ENCODE results near the gene STK10.
"Not testable (repeated sequence)": the region's sequence is repeated elsewhere in the genome, so short reads cannot be mapped to it uniquely, and the experiment has no call there.

STK10 gene

DNA sequence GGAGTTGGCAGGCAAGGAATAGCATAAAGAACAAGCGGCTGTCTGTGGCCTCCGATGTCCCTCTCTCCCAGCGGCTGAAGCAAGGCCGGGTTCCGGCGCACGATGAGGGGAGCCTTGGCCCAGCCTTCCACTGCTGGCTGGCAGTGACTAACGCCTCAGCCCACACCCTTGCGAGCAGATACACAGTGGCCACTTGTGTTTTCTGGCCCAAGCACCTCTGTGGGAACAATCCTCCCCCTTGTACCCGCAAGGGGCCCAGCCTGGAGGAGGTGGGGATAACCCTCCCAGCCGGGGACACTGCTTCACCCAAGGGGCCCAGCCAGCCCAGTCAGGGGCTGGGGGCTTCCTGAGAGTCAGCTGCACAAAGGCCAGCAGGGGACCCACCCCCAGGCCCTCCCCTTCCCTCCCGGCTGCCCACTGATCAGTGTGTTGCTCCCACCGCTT lies 23.2 kb downstream of the STK10 start:
- DNase-seq, result no peak

DNA sequence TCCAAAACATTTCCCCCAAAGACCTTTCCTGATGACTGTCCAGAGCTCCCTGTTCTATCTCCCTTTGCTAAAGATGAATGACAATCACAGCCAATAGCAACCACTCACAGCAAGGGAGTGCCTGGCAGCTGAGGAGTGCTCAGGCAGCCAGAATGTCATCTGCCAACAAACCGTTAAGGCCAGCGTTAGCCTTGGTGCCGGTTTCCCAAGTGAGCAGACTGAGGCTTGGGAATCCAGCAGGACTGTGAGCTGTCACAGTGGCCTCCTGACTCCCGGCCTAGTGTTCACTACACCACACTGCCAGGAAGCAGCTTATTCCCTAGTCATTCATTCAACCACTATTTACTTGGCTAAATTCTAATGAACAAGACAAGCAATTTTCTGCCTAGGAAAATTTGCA lies 24.7 kb downstream of the STK10 start:
- DNase-seq, result no peak

DNA sequence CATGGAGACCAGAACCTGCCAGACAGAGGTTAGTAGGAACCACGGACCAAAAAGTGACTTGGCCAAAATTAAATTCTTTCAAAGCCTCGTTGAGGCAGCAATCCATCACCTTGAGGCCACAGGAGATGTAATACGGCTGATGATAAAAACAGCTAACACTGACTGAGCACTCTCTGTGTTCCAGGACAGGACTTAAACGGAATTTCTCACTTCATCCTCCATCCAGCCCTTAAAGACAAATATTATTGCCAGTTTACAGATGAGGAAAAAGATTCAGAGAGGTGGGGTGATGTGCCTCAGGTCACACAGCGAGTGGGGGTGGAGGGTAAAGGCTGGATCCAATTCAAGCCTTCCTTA lies 25.1 kb downstream of the STK10 start:
- no peak for DNase-seq

DNA sequence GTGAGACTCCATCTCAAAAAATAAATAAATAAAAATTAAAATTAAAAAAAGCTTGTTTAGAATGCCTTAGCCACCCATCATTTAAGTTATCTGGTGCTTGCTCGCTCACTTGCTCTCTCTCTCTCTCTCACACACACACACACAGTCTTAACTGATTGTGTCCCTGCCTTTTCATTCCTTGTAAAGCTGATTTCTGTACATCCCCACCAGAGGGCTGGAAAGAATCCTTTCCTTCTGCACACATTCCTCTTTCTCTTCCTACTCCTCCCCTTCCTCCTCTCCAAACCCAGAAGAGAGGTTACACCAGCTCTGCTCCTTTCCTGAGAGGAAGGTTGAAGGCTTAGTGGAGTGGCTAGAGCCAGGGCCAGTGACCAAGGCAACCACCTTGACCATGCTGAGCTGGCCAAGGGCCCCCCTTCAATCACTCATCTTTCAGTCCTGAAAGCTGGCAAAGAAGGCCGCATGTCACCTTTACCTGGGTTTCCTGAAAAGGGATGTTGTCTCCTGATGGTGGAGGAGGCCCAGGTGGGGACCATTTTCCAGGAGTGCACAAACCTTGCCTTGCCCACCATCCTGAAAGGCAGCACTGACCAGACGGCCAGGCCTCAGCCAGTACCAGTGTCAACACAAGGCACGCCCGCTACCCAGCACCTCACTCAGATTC lies 25.6 kb downstream of the STK10 start:
- DNase-seq, result no peak

DNA sequence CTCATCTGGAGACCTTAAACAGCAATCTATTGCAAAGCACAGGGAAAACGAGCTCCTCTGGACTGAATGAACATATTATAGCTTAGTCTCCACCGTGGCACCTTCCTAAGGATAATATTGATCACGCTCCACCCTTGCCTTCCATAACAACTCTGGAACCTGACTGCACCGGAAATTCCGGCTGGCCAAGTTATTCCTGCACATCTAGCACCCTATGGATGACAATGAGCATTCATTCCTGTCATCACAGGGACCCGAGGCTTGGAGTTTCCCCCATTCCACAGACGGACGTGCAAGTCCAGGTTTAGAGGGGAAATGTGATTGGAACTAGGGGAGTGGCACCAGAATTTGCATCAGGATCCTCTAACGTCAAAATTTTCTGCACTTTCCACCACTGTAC lies 27.5 kb downstream of the STK10 start:
- no peak for DNase-seq

DNA sequence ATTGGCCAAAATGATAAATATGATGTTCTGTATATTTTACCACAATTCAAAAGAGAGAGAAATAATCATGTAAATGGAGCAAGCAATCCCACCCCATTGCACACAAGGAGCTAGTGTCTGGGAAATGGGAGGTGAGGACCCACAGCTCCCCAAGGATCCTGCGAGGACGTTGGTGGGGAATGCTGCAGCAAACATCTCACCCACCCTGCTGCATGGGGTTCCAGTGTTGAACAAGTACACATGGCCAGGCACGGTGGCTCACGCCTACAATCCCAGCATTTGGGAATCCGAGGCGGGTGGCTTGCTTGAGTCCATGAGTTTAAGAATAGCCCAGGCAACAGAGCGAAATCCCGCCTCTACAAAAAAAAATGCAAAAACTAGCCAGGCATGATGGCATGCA lies 29.0 kb downstream of the STK10 start:
- no peak for DNase-seq

DNA sequence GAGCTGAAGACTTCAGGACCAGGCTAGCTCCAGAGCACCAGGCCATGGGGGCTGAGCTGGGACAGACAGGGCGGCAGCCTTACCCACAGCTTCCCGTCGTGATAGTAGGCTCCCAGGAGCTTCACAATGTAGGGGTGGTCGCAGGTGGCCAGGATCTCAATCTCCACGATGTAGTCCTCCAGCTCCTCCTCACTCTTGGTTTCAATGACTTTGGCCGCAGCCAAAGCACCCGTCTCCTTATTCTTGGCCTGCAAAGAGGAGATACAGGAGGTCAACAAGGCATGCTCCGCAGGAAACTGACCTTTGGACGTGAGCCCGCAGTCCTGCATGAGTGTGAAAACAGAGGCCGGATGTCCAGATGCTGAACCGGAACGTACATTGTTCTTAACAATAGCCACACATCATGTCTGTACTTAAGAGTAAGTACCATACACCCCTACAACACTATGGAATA lies 31.5 kb downstream of the STK10 start:
- DNase-seq, result no peak

DNA sequence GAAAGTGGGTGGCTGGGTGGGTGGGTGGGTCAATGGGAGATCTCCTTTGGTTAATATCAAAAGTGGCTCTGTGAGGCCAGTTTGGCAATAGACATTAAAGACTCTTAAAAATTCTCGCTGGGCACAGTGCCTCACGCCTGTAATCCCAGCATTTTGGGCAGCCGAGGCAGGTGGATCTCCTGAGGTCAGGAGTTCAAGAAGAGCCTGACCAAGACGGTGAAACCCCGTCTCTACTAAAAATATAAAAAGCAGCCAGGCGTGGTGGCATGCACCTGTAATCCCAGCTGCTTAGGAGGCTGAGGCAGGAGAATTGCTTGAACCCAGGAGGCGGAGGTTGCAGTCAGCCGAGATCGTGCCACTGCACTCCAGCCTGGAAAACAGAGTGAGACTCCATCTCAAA lies 32.9 kb downstream of the STK10 start:
- not testable (repeated sequence) for DNase-seq

DNA sequence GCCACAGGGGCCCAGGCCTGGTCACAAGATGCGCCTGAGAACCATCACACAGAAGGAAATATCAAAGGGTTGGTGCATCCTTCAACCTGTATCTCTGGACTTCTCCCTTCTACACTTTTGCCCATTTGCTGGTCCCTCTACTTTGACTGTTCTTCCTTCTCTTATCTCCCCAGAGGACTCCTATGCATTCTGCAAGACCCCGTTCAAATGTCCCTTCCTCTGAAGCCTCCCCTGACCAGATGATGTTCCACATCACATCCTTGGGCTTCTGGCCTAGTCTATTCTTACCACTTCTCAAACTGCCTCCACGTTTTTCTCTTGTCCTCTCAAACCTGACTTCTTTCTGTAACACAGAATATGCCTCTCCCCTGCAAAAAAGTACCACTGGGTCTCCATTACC lies 34.3 kb downstream of the STK10 start:
- no peak for DNase-seq

DNA sequence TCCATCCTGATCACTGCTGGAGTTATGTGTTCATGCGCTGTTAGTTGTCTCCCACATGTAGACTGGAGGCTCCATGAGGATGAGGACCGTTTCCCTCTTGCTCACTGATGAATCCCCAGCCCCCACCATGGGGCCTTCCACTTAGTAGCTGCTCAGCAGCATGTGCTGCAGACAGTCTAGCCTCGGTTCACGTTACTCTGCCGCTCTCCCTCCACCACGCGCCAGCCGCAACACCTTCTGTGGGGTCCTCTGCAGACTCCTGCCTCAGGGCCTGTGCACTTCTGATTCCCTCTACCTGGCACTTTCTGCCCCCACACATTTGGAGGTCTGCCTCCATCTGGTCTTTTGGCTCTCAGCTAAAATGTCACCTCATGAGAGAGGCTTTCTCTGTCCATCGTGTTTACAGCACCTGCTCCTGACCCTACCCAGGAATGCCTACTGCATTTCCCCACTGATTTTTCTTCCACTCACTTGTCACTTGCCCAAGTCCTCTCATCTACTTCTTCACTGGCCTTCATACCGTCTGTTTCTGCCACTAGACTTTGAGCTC lies 36.3 kb downstream of the STK10 start:
- no peak for DNase-seq

DNA sequence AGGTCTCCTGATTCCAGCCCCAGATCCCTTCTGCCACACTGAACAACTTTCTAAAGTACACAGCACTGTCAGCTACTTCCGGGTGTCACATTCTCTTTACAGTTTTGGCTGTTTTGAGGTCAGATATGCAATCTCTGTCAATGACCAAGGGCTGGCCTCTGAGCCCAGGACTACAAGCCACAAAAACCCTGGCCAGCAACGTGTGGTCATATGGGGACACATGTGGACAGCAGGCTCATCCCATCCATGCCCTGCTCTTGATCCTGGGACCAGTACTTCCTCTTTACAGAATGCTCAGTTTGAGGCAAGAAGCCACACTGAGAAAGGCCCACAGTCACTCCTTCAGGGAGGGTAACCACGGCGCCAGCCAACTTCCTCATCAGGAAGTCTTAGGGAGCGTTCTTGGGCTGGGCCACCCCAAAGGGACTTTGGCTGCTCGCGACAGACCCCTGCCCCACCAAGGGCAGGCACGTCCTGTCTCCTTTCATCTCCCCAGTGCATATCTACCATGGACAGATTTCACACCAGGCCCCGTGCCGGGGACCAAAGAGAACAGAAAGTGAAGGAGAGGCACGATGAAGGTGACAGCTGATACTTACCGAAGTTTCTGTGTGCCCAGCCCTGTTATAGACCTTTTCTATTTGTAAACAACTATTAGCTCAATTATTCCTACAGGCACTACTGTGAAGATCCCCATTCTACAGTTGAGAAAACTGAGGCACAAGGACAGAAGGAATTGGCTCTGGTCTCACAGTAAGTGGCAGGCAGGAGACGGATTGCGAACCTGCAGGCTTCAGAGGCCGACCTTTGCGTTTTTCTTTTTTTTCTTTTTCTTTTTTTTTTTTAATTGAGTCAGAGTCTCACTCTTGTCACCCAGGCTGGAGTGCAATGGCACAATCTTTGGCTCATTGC lies 37.3 kb downstream of the STK10 start:
- no peak for DNase-seq

DNA sequence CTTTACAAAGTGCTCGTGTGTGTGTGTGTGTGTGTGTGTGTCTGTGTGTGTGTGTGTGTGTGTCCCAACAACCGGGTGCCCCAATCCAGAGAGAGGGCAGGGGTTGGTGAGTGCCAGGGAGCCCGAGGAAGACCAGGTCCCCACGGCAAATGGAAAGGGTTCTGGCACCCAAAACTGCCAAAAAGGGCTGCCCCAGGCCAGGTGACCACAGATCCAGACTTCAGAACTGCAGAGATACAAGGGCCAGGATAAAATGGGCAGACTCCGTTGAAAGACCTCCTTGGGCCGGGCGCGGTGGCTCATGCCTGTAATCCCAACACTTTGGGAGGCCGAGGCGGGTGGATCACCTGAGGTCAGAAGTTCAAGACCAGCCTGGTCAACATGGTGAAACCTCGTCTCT lies 38.5 kb downstream of the STK10 start:
- DNase-seq, result not testable (repeated sequence)

DNA sequence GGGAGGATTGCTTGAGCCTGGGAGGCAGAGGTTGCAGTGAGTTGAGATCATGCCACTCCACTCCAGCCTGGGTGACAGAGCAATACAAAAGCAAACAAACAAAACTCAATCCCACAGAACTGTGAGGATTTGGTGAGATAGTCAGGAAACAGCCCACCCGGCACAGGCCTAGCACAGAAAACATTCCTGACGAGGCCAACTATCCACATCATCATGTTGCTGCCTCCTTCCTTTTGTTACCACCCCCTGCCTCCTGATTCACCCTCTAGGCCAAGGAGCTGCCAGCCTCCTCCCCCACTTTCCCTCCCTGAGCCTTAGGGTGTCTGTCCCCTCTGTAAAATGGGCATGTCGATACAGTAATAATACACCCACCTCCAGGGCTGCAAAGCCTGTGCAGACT lies 39.0 kb downstream of the STK10 start:
- no peak for DNase-seq

DNA sequence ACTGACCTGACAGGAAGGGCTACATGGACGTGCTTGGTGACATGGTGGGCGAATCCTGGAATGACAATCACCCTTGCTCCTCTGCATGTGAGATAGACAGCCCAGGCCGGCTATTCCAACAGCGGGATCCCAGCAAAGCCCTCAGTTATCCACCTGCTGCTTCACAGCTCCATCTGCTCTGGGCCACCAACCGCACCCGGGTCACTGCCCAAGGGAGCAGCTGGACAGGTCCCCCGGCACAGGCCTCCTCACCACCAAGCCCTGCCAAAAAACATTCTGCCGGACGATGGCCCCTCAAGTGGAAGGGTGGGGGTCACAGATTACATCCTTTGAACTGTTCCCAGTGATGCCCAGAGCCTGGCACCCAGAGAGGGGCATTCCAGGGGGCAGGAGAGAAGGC lies 39.6 kb downstream of the STK10 start:
- DNase-seq, result no peak

DNA sequence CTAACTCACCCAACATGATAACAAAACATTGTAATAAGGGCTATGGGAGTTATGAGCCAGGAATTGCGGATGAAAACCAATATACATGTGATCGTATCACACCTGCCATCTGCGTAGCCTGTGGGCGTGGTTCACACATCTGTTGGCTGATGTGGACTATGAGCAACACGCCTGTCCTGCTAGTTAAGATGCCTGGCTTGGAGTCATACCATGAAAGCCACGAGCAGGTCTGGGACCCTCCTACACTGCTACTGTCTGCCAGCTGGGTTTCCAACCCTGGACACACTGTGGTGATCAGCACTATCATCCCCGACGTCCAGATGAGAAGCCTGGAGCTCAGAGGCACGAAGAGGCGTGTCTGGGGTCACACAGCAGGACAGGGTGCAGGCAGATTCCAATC lies 40.2 kb downstream of the STK10 start:
- no peak for DNase-seq

DNA sequence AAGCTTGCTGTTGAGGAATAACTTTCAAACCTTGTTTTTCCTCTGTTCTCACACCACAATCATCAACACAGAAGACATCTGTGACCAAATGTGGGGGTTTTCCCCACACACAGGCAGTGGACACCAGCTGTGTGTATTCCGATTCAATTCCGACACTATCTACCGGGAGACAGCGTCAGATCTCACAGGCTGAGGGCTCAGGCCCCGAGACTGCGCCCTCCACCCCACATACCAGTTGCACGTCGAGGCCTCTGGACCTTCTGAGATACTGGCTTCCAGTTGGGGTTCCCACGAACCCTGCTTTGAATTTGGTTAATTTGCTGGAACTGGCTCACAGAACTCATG lies 41.3 kb downstream of the STK10 start:
- DNase-seq, result no peak

DNA sequence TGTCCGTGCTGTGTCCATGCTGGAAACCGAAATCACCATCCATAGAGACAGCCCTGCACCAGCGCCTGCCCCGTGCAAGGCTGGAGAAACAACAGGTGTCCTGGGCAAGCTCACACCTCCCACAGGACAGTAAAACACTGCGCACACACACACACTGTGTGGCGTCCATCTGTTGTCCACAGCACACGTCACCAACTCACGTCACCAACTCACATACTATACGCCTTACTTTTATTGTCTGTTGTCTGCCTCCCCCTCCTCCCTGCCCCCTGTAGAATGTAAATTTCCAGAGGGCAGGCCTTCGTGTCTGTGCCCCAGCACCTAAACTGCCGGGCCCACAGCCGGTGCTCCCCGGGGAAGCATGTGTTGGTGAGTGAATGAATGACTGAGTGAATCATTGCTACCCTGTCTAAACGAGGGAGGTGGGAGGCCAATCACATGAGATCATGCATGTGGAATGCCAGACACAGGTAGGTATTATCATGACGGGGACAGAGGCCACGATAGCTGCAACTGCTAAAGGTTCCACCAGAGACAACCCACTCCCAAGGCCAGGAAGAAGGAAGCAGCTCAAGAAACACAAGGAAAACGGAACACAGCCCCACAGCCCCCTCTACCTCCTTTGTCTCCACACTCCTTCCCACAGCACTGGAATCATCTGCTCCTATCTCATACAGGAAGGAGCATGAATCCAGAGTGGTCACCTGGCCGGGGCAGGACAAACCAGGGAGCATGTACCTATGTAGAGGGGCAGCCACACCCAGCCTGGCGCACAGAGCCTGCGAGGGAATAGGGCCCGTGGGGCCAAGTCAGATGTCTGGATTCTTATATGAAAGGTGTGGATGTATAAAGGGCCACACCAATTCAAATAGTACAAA lies 41.9 kb downstream of the STK10 start:
- DNase-seq, result no peak

DNA sequence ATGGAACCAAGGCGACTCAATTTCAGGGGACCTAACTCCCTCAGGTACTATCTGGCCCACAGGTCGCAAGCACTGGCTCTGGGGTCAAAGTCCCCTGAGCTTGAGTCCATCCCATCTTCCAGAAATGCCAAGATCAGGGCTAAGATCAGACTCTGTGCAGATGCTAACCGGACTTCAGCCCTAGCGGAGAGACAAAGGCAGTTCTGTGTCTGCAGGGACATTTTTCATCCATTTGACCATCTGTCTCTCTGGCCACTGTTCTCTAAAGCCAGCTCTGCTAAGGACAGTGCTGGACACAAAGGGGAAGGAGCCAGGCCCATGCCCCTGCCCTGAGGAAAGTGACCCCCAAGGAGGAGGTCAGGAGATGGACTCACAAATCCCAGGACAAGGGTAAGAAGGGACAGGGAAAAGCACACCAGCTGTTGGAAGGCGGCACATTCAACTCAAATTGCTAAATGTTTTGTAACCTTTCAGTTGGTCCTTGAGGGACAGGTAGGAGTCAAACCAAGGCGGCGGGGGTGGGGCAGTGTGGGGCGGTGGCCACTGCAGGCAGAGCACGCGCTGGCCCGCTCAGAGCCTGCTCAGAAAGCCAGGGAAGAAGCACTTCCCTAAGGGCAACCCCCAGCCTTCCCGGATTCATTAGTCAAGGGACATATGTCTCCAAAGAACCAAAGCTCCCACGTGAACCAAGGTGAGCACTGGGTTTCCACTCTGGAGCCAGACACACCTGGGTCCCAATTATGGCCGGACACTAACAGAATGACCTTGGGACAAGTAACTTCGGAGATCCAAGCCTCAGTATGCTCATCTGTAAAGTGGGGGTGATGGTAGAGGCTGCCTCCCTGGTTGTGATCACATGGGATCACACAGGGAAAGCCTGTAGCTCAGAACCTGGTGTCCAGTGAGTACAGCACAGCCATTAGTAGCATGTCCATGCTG lies 42.8 kb downstream of the STK10 start:
- DNase-seq, result no peak

DNA sequence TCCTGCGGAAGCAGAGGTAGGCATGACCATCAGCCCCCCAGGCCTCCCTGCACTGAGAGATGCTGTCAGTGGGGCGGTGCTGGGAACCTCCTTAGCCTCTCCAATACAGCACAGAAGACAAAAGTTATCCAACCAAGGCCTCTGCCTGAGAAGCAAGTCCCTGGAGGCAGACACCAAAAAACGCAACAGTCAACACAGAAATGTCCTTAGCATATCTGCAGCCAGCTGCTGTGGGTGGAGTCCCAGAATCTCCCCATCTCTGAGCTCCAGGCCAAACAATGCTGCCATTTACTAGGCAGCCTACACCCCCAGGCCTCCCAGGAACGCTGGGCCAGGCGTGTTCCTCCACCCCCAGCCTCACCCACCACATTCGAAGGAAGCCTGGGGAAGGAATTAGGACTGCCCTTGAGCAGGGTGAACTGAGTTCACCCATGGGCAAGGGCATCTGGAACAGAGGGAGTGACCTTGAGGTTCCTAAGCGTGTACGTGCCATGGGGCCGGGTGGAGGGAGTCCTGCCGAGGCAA lies 43.7 kb downstream of the STK10 start:
- DNase-seq, result no peak

DNA sequence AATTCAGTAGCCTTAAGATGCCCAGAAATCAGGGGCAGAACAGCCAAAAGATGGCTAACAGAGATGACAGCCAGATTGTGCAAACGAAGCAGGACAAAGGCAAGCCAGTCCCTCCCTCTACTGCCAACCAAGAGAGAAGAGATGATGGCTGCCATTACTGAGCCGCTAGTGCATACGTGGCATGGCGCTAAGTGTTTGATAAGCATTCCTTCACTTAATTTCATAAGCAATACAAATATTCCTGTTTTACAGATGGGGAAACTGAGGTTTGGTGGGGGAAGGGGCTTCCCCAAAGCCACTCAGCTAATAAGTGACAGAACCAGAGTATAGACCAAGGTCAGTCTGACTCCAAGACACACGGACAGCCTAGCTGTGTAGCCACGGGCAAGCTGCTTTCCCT lies 44.1 kb downstream of the STK10 start:
- no peak for DNase-seq

DNA sequence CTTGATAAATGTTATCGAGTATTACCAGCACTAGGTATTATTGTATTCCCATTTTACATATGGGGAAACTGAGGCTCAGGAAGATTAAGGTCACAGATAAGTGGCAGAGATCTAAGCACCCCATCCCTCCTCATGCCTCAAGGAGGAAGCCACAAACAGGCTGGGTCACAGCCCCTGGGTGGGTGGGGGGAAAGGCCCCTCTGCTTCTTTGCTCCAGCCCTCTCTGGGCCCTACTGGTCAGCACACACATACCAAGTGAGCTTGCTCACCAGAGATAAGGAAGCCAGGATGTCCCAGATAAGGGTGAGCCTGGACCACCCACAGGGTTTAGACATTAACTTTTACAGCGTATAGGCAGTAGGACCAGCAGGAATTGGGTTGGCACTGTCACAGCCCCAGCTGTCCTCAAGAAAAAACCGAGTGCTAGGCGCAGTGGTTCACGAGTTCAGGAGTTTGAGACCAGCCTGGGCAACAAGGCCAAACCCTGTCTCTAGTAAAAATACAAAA lies 45.3 kb downstream of the STK10 start:
- DNase-seq, result no peak

DNA sequence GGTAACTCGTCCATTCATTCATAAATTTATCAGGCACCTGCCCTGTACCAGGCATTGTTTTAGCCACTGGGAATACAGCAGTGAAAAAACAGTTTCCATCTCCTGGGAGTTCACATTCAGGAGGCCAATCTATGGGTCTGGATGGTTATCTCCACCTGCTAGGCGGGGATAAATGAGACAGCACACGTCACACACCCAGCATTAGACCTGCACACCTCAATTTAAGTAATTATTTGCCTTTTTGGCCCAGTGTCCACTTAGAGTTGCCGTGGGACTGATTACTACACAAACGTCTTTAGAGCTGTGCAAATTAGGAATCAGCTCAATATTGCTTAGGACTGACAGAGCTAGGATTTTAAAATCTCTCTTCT lies 46.1 kb downstream of the STK10 start:
- no peak for DNase-seq

Measured in NCI-H2029 (cell line).